ENCODE measurements around the gene DEPDC1B.
"Not testable (repeated sequence)": the region's sequence is repeated elsewhere in the genome, so short reads cannot be mapped to it uniquely, and the experiment has no call there.

Gene DEPDC1B

DNA sequence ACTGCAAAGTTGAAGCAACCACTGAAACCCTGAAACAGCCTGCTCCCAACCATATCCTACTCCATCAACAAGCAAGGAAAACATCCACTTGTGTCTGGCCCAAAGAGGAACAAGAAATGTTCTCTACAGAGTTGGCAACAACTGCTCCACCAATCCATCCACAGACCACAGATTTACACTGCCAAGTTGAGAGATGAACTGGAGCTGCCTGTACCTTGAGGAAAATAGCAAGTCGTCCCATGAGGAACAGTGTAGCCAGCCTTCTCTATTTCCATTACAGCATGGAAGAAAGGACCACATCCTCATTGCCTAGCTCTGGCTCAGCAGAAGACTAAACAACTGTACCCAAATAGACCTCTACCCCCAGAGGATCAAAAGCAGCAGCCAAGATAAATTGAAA is 60.4 kb downstream of the DEPDC1B start:
- DNase-seq = no peak

DNA sequence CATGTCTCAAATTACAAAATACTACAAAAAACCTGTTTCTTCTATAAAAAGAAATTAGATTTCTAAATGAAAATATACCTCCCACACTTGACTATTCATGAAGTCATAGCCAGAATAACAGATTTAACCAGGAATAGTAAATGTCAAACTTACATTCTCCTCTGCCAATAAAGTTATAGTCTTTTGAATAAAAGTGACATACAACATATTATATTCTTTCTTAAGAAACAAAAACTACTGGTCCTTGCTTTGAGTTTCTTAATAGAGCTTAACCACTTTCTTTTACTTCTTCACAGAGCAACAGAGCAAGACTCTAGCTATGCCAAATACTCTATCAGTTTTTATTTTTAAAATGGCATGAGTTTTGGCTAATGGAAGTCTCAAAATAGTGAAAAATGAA is 61.7 kb downstream of the DEPDC1B start:
- DNase-seq = no peak

DNA sequence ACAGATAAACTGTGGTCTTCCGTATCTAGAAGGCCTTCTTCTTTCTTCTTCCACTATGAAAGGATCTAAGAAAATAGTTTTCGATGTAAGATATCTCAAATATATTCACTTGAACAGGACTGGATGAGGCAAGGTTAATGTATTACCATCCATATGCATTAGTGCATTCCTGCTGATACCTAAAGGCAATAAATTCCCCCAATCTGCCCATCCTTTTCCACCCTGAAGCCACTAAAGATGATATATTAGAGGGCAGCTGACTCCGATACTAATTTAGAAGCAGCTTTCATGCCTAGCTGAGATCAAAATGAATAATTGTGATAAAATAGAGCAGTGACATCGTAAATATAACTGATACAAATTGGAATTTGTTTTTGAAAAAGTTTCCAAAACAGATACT is 63.3 kb downstream of the DEPDC1B start:
- no peak for DNase-seq

DNA sequence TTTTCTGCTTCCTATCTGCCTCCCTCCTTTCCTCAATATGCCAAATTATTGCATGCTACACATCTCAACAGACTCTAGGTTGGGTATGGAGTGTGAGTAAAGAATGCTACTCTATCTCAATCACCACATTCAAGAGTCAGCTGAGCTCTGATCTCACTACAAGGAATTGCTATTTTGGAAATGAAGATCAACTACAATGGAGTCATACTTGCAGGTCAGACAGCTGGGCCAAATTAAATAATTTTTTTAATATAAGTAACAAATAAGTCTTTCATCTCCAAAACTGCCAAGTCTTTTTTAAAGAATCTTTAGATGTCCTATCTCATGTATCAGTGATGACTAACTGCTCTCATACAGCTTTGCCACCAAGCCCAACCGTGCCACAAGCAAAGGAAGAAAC is 64.0 kb downstream of the DEPDC1B start:
- no peak for DNase-seq

DNA sequence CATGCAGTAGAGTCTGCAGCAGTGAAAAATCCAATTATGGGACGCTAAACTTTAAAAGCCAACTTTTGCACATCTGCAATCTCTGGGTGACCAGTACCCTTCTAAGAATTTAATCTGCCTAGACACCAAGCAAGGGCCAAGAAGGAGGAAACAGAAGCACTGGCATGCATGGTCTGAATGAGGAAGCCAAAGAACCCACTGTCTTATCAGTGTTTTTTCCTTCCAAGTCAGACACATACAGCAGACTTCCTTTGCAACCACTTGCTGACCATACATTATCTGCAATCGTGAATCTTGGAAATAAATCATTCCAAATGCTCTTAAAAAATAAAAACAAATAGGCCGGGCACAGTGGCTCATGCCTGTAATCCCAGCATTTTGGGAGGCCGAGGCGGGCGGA is 65.9 kb downstream of the DEPDC1B start:
- DNase-seq = no peak

DNA sequence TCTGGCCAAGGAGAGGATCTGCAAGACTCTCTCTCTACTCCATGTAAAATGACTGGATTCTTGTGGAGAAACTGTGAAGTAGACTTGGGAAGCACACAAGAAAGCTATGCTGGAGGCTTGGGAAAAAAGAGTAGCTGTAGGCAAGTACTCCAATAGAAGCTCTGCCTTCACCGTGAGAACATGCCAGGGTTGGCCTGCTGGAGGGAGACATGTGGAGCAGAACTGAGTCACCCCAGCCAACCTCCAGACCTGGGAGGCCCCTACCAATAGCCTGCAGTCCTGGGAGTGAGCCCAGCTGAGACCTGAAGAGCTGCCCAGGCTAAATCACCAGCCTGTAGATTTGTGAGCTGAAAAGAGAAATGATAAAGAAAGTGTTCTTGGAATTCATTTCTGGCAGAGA is 66.6 kb downstream of the DEPDC1B start:
- DNase-seq = no peak

DNA sequence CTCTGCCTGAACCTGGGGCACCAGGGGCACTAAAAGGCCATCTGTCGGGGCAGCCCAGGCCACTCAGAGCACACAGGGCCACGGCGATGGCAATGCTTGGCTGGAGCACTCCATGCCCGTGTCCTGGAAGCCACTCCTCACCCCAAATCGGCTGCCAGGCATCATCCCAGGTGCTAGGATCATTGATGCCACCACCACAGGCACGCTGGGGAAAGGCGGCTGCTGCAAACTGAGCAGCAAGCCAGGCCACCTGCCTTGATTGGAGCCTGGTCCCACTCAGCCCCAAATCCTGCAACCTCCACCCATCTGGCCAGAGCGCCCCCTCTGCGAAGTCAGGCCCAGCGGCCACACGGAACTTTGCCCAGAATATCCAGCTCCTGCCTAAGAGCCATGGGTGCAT is 67.8 kb downstream of the DEPDC1B start:
- no peak for DNase-seq

DNA sequence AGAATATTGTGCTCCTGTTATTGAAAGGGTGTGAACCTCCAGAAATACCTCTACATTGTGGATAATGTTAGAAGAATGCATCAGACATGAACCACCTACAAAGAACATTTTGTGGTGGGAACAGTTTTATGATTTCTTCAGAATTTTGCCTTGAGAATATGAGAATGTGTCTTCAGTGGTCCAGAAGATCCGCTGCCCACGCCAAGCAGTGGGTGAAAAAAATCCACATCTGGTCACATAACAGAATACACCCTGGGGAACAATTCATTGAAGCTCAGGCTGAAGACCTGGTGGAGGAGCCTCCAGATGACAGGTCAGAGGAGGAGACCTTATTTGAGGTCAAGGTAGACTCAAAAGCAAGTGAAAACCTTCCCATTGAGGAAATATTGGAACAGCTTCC is 69.1 kb downstream of the DEPDC1B start:
- no peak for DNase-seq

DNA sequence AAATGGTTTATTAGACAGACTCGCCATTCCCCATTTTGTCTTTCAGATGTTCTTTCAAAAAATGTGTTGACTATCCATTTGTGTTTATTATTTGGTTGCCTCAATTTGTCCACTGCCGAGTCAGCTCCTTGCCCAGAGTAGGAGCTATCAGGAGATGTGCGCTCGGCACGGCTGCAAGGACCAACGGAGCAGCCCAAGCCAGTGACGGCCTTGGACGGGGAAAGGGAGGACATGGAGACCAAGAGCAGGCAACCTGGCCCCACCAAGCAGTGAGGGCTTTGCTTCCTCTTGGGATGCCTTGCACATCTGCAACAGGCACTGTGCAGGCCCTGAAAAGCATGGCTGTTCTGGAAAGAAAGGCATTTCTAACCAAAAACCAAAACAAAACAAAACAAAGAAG is 69.8 kb downstream of the DEPDC1B start:
- no peak for DNase-seq

DNA sequence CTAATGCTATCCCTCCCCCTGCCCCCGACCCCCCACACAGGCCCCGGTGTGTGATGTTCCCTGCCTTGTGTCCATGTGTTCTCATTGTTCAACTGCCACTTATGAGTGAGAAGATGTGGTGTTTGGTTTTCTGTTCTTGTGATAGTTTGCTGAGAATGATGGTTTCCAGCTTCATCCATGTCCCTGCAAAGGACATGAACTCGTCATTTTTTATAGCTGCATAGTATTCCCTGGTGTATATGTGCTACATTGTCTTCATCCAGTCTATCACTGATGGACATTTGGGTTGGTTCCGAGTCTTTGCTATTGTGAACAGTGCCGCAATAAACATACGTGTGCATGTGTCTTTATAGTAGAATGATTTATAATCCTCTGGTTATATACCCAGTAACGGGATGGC is 75.1 kb downstream of the DEPDC1B start:
- not testable (repeated sequence) for DNase-seq

DNA sequence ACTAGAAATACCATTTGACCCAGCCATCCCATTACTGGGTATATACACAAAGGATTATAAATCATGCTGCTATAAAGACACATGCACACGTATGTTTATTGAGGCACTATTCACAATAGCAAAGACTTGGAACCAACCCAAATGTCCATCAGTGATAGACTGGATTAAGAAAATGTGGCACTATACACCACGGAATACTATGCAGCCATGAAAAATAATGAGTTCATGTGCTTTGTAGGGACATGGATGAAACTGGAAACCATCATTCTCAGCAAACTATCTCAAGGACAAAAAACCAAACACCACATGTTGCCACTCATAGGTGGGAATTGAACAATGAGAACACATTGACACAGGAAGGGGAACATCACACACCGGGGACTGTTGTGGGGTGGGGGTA is 79.2 kb downstream of the DEPDC1B start:
- not testable (repeated sequence) for DNase-seq

DNA sequence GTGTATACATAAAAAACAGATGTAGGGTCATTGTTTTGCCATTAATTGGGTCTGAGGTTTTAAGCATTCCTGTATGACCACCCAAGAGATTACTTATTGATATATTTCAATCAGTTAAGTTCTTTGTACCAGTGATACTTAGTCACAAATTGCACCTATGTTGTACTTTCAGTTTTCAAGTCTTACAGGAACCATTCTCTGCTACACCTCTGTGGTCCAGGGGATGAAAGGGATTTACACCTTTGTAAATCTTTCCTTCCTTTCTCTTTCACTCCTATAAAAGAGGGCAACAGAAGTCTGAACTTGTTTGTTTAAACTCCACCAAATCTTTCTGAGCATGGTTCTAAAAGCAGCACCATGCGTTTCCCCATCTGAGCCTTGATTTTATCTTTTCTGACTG is 86.1 kb downstream of the DEPDC1B start:
- no peak for DNase-seq

DNA sequence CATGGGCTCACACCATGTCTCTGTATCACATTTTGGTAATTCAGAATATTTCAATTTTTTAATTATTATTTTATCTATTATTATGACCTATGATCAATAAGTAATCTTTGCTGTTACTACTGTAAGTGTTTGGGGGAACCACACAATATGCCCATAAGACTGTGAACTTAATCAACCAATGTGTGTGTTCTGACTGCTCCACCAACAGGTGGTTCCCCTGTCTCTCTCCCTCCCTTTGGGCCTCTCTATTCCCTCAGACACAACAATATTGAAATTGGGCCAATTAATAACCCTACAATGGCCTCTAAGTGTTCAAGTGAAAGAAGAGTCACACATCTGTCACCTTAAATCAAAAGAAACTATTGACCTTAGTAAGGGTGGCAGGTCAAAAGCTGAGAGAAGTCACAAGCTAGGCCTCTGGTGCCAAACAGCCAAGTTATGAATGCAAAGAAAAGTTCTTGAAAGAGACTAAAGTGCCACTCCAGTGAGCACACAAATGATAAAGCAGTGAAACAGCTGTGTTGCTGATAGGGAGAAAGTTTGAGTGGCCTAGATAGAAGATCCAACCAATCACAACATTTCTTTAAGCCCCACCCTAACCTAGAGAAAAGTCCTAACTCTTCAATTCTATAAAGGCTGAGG is 88.7 kb downstream of the DEPDC1B start:
- DNase-seq = no peak

DNA sequence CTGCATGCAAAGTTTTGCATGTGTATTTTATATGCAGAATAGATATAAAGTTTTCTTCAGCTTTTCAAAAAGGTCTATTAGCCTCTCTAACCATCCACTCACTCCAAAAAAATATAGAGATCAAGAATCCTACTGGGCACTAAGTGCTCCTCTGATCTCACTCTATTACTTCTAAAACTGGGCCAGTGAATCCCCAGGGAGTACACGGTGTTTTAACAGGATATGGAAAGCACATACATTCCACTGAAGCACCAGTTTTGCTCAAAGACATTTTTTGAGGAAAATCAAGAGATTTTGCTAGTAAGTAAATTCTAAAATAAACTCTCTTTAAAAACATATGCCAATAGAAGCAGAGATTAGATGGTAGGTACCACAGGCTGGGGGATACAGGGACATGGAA is 95.2 kb downstream of the DEPDC1B start:
- no peak for DNase-seq

DNA sequence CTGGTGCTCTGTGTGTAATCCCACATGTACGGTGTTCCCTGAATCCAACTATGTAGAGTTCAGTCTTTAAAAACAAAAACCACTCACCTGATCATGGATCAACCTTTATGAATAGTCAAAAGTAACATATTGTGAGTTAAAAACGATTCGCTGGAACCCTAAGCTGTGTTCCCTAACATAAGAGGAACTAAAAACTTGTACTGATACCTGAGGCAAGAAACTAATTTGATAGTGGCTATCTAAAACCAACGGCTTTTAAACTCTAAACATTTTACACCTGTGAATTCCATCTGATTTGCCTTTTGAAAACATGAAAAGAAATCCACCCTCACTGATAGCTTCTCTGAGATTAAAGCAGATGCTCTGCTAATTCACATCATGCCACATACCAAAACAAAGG is 101.5 kb downstream of the DEPDC1B start:
- DNase-seq = no peak

DNA sequence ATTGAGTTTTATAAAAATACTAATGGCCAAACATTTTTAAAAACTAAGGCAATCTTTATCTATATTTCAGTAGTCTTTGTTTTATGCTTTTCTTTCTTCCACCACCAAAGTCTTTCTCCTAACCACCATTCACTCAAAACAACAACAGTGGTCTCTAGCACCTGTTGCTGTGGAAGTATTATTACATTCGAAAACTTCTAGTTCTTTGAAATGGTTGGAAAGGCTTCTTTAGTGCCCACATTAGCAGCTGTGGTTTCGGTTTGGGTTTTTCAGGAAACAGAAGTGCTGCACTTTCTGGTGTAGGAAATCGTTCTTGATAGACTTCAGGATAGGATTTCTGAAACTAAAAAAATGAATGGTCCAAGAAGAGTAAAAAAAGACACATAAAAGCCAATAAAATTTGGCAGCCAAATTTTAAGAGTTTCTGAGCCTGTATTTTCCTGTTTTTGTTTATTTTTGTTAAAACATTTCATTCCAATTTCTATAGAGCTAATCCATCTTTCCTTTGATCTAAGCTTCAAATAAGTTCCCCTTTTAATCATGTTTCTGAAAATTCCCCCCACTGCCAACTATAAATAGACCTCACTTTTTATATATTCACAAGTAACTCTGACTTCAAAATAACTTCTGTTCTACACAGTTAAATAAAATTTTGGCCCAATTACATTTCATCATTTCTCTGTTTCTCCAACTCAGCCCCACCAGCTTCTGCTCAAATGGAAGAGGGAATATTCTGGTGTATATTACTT is 102.2 kb downstream of the DEPDC1B start:
- no peak for DNase-seq

DNA sequence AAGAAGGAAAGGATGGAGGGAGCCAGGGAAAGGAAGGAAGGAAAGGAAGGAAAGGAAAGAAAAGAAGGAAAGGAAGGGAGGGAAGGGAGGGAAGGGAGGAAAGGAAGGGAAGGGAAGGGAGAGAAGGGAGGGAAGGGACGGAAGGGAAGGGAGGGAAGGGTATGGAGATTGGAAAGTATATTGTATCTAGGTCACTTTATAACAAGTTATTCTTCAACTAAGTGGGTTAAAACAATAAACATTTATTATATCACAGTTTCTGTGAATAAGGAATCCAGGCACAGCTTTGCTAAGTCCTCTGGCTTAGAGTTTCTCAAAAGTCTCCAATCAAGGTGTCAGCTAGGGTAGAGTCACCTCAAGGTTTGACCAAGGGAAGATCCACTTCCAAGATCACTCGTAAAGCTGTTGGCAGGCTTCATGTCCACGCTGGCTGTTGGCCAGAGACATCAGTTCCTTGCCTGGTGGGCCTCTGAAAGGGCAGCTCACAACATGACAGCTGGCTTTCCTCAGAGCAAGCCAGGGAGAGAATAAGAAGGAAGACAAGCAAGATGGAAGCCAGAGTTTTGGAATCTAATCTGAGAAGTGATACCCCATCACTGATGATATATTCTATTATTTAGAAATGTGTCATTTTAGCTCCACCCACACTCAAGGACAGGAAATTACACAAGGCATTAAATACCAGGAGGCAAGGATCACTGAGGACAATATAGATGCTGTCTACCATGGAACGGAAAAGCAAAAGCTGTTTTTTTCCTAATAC is 105.1 kb downstream of the DEPDC1B start:
- DNase-seq = no peak

DNA sequence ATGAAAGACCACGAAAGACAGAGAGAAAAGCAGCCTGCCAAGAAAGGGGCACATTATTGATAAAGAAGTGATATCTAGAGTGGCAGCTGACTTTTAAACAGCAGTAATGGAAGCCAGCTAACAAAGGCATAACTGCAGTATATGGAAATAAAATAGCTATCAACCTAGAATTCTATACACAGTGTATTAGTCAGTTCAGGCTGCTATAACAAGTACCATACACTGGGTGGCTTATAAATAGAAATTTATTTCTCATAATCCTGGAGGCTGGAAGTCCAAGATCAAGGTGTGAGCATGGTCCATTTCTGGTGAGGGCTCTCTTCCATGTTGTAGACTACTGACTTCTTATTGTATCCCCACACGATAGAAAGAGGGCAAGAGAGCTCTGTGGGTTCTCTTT is 109.8 kb downstream of the DEPDC1B start:
- no peak for DNase-seq

DNA sequence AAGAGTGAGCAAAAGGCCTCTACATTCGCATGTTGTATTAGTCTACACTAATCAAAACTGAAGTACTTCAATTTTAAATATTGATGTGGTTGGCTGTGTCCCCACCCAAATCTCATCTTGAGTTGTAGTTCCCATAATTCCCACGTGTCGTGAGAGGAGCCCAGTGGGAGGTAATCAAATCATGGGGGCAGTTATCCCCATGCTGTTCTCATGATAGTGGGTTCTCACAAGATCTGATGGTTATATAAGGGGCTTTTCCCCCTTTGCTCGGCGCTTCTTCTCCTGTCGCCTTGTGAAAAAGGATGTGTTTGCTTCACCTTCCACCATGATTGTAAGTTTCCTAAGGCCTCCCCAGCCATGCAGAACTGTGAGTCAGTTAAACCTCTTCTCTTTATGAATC is 112.7 kb downstream of the DEPDC1B start:
- DNase-seq = not testable (repeated sequence)

DNA sequence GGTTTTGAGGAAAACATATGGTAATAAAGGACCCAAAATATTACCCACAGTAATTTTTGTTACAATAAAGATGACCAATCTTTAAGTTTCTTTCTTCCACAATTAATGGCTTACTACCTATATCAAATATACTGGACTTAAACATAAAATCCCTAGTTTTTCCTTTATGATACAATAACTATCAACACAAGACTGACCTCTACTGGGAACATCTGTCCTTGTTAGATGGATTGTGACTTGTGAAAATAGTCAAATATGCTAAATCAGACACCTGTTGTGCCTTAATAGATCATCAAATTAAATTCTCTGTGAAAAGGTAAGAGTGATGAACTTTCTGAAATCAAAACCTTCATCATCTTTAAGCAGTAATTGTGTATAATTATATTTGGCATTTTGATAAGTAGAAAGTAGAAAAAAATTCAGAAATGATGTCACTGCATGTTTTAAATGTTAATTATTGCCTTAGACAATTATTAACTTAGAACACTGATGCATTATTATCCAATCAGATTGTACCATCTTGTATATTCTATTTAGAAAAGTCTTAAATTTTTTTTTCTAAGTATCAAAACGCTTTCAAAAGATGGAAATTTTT is 113.6 kb downstream of the DEPDC1B start:
- no peak for DNase-seq

DNA sequence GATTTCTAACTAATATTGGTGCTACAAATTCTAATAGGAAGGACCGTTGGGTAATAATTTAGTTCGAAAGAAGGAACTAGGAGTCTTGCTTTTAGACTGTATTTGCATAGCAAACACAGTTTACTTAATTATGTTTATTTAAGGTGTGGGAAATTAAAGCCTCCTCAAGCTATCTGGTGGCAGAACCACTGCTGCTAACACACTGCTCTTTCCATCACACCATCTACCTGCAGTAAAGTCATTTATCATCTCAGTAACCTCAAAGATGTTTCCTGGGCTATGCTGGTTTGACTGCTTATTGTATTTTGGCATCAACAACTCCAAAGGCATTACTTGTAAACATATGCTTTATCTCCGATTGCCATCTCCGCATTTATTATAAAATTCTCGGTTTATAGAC is 114.3 kb downstream of the DEPDC1B start:
- no peak for DNase-seq

DNA sequence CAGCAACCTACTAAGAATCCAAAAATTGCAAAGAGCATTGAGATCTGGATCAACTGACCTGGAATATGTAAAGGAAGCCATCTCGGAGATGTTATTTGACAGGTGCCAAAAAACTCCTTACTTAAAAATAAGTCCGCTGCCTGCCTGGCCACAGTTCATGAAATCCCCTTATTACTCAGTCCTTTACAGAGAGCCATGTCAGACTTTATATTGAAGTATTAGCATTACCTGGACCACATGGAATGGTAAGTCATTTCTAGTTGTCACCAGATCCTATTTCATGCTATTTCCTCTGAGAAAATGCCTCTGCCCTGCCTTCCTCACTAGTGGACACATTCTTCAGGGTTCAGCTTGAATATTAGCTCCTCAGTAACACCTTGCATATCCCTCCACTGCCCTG is 115.7 kb downstream of the DEPDC1B start:
- no peak for DNase-seq

DNA sequence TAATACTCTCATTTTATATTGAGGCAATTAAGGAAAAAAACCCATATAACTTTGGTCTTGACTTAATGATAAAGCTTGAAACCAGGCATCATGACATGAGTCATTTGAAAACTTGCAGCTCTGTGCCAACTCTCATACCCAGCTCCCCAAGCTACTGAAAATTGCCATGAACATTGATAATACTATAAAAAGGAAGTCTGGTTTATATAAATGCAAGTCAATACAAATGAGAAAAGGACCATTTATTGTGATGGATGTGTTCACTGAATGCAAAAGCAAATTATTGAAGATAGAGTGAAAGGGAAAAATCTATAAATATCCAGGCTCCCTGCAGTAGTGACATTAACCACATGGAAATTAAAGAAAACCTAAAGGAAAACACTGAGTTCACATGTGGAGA is 116.3 kb downstream of the DEPDC1B start:
- no peak for DNase-seq

DNA sequence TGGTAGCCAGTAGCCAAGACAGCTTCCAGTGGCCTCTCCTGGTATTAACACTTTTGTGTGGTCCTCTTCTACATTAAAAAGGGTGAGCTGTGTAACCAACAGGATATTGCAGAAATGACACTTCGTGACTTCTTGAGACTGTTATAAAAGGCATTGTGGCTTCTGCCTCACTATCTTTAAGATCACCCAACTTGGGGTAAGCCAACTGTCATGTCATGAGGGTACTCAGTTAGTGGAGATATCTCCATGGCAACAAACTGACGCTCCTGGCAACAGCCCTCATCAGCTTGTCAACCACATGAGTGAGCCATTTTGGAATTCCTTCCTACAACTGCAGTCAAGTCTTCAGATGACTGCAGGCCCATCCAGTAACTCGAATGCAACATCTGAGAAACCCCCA is 121.7 kb downstream of the DEPDC1B start:
- DNase-seq = no peak

All from activated effector memory CD4-positive, alpha-beta T cell treated with Interleukin-2 at 50 U/mL for 16 hours (primary cell).